HS-27A (cell line): ENCODE data around the gene PRH1.

Experiments used
- DNase-seq: peaks from one replicate; pipeline ENCODE4 v3.0.0-alpha.2; 2012; ENCODE audit warnings: low read depth, missing footprints

The PRH1 gene

DNA sequence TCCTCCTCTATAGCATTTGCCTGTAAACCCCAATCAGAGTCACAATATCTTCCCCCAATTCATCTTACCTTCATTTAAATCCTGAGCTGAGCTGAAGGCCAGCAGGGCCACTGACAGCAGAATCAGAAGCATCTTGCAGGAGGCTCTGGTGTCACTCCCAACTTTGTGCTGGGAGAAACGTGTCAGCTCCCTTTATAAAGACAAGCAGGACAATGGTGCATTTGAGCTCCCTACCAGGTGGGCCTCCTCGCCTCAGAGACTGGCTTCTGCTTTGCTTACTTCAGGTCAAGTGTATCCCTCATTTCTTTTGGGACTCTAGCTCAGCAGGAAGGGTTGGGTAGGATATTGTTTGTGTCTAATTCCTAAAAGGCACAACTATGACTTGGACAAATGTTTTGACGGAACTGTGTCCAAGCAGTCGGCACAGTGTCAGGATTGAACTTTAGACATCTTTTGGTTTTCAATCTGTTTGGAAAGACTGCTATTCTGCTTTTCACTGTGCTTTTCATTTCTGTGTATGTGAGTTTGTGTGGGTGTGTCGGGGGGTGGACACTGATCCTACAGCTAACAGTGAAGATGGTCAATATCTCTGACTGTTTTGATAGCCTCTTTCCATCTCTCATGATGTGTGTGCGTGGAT, at the start of gene PRH1:
Gene PRH1 (minus strand): TSS at position 170 of the 640 bp plus-strand sequence. CDS start 38 bp downstream, at position 132.
- DNase-seq: no peak

DNA sequence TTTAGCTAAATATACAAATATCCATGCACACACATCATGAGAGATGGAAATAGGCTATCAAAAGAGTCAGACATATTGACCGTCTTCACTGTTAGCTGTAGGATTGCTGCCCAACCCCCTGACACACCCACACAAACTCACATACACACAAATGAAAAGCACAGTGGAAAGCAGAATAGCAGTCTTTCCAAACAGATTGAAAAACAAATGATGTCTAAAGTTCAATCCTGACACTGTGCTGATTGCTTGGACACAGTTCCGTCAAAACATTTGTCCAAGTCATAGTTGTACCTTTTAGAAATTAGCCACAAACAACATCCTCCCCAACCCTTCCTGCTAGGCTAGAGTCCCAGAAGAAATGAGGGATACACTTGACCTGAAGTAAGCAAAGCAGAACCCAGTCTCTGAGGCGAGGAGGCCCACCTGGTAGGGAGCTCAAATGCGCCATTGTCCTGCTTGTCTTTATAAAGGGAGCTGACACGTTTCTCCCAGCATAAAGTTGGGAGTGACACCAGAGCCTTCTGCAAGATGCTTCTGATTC, 44.8 kb upstream of the PRH1 start, which contains the start of gene PRH2:
Gene PRH2 (plus strand): TSS at position 491 of the 541 bp plus-strand sequence. CDS start 38 bp downstream, at position 529.
- DNase-seq: no peak

DNA sequence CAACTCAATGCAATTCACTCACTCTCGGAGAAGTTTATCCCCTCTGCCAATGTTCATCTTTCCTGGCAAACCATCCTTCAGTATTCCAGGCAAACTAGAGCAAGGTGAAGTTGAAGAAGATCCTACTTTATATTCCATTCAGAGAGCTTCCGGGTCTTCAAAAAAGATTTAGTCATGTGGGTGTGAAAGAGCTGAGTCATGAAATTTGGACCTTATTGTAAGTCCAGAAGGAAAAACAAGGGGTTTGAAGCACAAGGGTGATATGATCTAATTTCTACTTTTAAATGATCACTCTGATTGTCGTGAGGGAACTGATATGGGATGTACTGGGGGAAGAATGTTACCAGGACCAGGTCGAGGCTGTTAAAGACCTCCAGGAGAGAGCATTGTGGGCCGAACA, 42.2 kb upstream of the PRH1 start:
- DNase-seq: no peak

GRCh38 chr12:10919809-10920208, 35.8 kb upstream of the PRH1 start:
- DNase-seq: no peak

- DNase-seq: no peak
These were observed 26.3 kb upstream of the PRH1 start for GRCh38 chr12:10910380-10910779.

- no peak for DNase-seq
These were observed 25.4 kb upstream of the PRH1 start, which contains the start of gene TAS2R13 for GRCh38 chr12:10909462-10909861. Gene TAS2R13, minus strand, starts transcription at chr12:10909562. Its CDS starts 264 bp downstream, at chr12:10909298.

- DNase-seq: no peak
These were observed 20.6 kb upstream of the PRH1 start for GRCh38 chr12:10904686-10905085.

DNA sequence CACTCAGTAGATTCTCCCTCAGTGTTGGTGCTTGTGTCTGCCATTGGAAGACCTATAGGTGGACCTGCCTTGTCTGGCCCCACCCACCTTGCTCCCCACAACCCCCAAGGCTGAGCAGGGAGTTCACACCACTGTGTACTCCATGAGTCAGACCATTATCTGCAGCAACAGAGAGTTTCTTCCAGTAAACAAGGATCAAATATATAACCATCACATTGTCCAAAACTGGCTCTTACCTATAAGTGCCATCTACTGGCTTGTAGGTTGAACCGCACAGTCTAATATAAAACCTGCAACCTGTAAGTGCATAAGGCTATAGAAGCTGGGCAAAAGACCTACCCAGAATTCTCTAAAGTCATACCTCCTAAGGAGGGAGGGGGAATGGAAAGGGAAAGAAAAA, 17.4 kb upstream of the PRH1 start:
- DNase-seq: no peak

- DNase-seq: no peak
These were observed 16.9 kb upstream of the PRH1 start for GRCh38 chr12:10900972-10901371.

GRCh38 chr12:10900530-10900929, 16.5 kb upstream of the PRH1 start:
- DNase-seq: no peak

DNA sequence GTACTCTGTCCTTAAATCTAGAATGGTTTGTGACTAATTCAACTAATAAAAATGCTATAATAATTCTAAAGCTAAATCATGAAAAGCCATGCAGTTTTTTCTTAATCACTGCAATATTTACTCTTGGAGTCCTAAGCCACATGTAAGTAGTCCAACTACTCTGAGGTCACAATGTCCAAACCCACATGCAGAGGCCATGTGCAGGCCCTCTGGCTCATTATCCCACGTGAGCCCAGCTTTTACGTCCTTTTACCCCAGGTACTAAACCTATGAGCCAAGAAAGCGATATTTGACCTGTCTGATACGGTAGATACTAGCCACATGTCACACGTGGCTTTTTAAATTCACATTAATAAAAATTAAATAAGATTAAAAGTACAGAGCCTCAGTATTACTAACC, 12.8 kb upstream of the PRH1 start:
- no peak for DNase-seq

DNA sequence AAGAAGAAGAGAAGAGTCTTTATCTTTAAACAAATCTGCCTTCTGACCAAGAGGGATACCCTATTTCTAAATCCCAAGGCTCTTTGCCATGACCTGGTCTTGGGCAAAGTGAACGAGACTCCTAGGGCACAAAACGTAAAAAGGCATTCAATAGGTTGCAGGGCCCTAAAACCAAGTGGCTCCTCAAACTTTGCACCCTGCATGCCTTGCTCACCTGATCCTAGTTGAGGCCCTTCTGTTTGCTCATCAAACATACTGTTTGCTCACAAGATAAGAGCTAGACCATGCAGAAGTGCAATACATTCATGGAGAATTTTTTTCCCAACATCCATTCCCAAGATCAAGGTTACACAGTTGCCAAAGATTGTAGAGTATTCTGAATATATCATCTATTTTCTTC, 7.9 kb upstream of the PRH1 start:
- no peak for DNase-seq

DNA sequence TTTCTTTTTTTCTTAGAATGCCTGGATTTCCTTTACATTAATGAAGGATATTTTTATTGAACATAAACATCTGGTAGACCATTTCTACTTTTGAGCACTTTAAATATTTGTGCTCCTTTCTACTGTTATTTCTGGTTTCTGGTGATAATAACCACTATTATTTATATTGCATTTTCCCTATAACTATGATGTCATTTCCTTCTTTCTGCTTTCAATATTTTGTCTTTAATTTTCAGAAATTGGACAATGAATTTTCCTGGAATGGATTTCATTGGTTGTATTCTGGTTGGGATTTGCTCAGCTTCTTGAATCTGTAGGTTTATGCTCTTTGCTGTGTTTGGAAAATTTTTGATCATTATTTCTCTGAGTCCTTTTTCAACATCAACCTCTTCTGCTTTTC, 5.2 kb upstream of the PRH1 start:
- DNase-seq: no peak

DNA sequence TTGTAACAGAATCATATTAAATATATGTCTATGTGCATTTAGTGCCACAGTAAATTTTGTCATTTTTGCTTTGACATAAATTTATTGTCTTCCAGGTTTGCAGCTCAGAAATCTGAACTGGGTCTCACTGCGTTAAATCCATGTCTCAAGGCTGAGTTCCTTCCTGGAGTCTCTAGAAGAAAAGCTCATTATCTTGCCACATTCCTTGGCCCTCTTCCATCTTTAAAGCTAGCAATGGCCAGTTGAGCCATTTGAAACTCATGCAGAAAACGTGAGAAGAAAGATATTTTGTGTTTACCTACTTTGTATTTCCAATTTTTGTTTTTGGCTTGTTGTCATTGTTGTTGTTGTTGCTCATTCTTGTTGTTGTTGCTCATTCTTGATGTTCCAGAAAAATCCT, 10.7 kb downstream of the PRH1 start:
- no peak for DNase-seq

- no peak for DNase-seq
These were observed 16.7 kb downstream of the PRH1 start for GRCh38 chr12:10867381-10867780.

DNA sequence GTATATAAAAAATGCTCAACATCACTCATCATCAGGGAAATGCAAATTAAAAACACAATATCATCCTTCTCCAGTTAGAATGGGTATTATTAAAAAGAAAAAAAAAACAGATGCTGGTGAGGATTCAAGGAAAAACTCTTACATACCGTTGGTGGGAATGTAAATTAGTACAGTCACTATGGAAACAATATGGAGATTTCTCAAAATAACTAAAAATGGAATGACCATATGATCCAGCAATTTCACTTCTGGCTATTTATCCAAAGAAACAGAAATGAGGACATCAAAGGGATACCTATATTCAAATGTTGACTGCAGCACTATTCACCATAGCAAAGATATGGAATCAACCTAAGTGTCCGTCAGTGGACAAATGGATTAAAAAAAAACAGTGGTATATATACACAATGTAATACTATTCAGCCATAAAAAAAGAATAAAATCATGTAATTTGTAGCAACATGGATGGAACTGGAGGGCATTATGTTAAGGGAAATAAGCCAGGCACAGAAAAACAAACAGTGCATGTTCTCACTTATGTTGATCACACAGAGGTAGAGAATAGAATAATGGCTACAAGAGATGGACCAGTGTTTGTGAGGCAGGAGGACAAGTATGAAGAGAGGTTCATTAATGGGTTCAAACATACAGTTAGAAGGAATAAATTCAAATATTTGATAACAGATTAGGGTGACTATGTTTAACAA, 20.4 kb downstream of the PRH1 start:
- no peak for DNase-seq

- DNase-seq: no peak
These were observed 22.7 kb downstream of the PRH1 start for GRCh38 chr12:10861366-10861765.

GRCh38 chr12:10855807-10856206, 28.2 kb downstream of the PRH1 start:
- DNase-seq: no peak

GRCh38 chr12:10853776-10854175, 30.3 kb downstream of the PRH1 start:
- no peak for DNase-seq

- no peak for DNase-seq
These were observed 32.7 kb downstream of the PRH1 start for GRCh38 chr12:10851243-10851858.

GRCh38 chr12:10849425-10849878, 34.6 kb downstream of the PRH1 start, which contains the start of gene PRR4:
Gene PRR4, minus strand, starts transcription at chr12:10849475. Its CDS starts 38 bp downstream, at chr12:10849437.
- no peak for DNase-seq

DNA sequence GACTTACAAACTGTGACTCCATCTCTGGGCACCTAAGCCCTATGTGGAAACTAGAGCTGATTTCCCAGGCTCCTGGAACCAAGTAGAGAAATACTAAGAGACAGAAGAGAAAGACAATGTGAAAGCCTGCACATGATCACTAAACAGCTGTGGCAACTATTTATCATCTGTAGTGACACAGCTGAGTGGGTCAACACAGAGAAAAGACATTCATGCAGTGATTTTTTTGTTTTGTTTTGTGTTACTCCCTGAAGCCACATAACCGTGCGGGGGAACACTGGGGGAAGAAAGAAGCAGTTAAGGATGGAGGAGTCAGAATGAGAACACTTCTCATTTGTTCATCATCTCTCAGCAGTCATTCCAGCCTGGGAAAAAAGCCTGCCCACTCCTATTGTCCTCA, 36.3 kb downstream of the PRH1 start:
- DNase-seq: no peak

DNA sequence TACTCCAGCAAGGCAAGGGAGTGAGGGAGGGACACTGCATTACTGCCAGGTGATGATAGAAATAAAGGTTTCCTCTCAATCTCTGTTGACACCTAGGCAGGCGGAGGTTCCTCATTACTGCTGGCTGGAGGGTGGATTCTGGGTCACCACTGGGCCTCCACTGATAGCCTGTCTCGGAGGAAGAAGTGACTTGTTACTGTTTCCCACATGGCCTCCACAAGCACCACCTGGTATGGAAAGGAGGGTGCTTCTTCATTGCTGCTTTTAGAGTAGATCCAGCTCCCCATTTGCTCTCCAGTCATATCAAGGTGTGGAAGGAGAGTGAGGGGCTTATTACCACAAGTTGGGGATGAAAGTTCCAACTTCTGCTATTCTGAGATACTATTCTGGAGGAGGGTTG, 41.2 kb downstream of the PRH1 start:
- no peak for DNase-seq
